K562 (cell line): ENCODE data around the gene MITF. TPM values are rescaled to one million over a fixed set of nuclear protein-coding genes. Genes with fewer than 3 reads are reported as not detected.

Source experiments
- ATAC-seq: fragments of 200-7000 bp; cut with Tn5 transposase; 3 replicates; pipeline ENCODE4 v1.9.1; 2020; ENCODE audit warnings: moderate library complexity
- BruUV-seq: library from RNA; stranded (reverse); fragments of 400-500 nt; replicated peaks from 2 replicates; lab custom pipeline; 2021; lab: Mats Ljungman, UMichigan
- CTCF ChIA-PET: fragments of 300-600 bp; formaldehyde crosslinking; extraction: SDS; loops from one replicate; lab custom pipeline; 2021; ENCODE audit warnings: low intra/inter-chr PET ratio; lab: Yijun Ruan, JAX
- POLR2A ChIA-PET: fragments of 300-600, 350-650 bp; sonication (Branson Sonifier 250); formaldehyde crosslinking; extraction: SDS; loops from one replicate; lab custom pipeline; 2021; ENCODE audit warnings: antibody characterized with exemption, inconsistent platforms; lab: Yijun Ruan, JAX
- DNase-seq, 4 experiments: peaks; one replicate each; pipeline versions ENCODE4 v3.0.0 to v3.0.0-alpha.2; 2011 to 2018; ENCODE audit warnings: low spot score in 3 of 4, mixed read lengths in 3 of 4; ENCODE audit errors: extremely low read depth in 1 of 4
- FAIRE-seq: peaks from 2 replicates; lab custom pipeline; 2011; peaks lifted over from hg19 to GRCh38; lab: Jason Lieb, UNC
- H2AFZ ChIP-seq: 2 replicates; pipeline ENCODE4 v1.6.0; 2011; ENCODE audit warnings: low read depth, low read length, control low read depth, inconsistent platforms
- H3K27ac ChIP-seq: fragments of 200-600 bp; 3 replicates; pipeline ENCODE4 v1.8.0; 2011; ENCODE audit warnings: low read depth, mild to moderate bottlenecking, control low read depth, inconsistent platforms, low read length, moderate library complexity, mixed read lengths; ENCODE audit errors: extremely low read depth
- H3K27me3 ChIP-seq, 2 experiments: fragments of 300-600 bp in 1 of 2; 2 replicates in 1 of 2; 3 replicates in 1 of 2; pipeline versions ENCODE4 v1.6.0 to v1.8.0; 2011; ENCODE audit warnings: inconsistent platforms in 2 of 2, low read length in 2 of 2, mild to moderate bottlenecking in 1 of 2, mixed read lengths in 1 of 2, moderate library complexity in 1 of 2; ENCODE audit not compliant: control insufficient read depth in 2 of 2, insufficient read depth in 2 of 2
- H3K36me3 ChIP-seq: fragments of 300-600 bp; 3 replicates; pipeline ENCODE4 v1.8.0; 2011; ENCODE audit warnings: mild to moderate bottlenecking, low read length, inconsistent platforms; ENCODE audit not compliant: control insufficient read depth, insufficient read depth
- H3K4me1 ChIP-seq, 2 experiments: fragments of 200-600 bp in 1 of 2; replicated peaks in 1 of 2; 2 replicates in 1 of 2; 3 replicates in 1 of 2; pipeline versions ENCODE4 v1.5.1 to v1.8.0; 2011; ENCODE audit warnings: inconsistent platforms in 2 of 2, low read length in 2 of 2, mild to moderate bottlenecking in 1 of 2, mixed read lengths in 1 of 2, moderate library complexity in 1 of 2; ENCODE audit not compliant: control insufficient read depth in 2 of 2, insufficient read depth in 2 of 2
- H3K4me2 ChIP-seq: 2 replicates; pipeline ENCODE4 v1.6.1; 2011; ENCODE audit warnings: low read length, control low read depth, inconsistent platforms, mixed read lengths; ENCODE audit not compliant: insufficient read depth
- H3K4me3 ChIP-seq: fragments of 200-600 bp; sonication (generic), shearing (Covaris generic); 2 replicates; pipeline ENCODE4 v1.5.1; 2016; ENCODE audit warnings: control low read depth, inconsistent platforms
- H3K79me2 ChIP-seq: fragments of 200-600 bp; 3 replicates; pipeline ENCODE4 v1.8.0; 2011; ENCODE audit warnings: low read length, inconsistent platforms; ENCODE audit not compliant: control insufficient read depth, insufficient read depth
- H3K9ac ChIP-seq, 2 experiments: 2 replicates each; pipeline versions ENCODE4 v1.6.0 to v1.6.1; 2011; ENCODE audit warnings: low read depth in 2 of 2, low read length in 2 of 2, control low read depth in 1 of 2, inconsistent platforms in 1 of 2, mild to moderate bottlenecking in 1 of 2, mixed read lengths in 1 of 2; ENCODE audit not compliant: insufficient read depth in 1 of 2
- H3K9me1 ChIP-seq: one replicate; pipeline ENCODE4 v1.6.0; 2011; ENCODE audit warnings: inconsistent platforms, mild to moderate bottlenecking, low read length, moderate library complexity; ENCODE audit not compliant: control insufficient read depth, insufficient read depth
- H3K9me3 ChIP-seq: replicated peaks from 2 replicates; pipeline ENCODE4 v1.5.1; 2011; ENCODE audit warnings: low read depth, low read length, inconsistent platforms; ENCODE audit not compliant: control insufficient read depth, insufficient read depth
- H4K20me1 ChIP-seq: replicated peaks from 2 replicates; pipeline ENCODE4 v1.6.1; 2011; ENCODE audit warnings: low read length, inconsistent platforms, mixed read lengths; ENCODE audit not compliant: control insufficient read depth, insufficient read depth
- BRD4 ChIP-seq: fragments of 200-600 bp; sonication (generic); IDR thresholded peaks from 2 replicates; pipeline ENCODE4 v1.6.1; 2017; ENCODE audit warnings: inconsistent platforms
- CEBPB ChIP-seq: fragments of 450-650 bp; IDR thresholded peaks from 2 replicates; pipeline ENCODE4 v1.6.1; 2016; ENCODE audit warnings: missing genetic modification characterization, missing compliant biosample characterization
- CTCFL ChIP-seq: IDR thresholded peaks from 2 replicates; pipeline ENCODE4 v1.6.1; 2011; ENCODE audit warnings: borderline replicate concordance, low read depth, mild to moderate bottlenecking, moderate library complexity, low read length; ENCODE audit not compliant: insufficient read depth, poor library complexity, severe bottlenecking
- HDAC1 ChIP-seq, 2 experiments: fragments of 450-650 bp; IDR thresholded peaks; 2 replicates each; pipeline ENCODE4 v1.6.1; 2016 to 2017; ENCODE audit warnings: inconsistent platforms in 1 of 2, mild to moderate bottlenecking in 1 of 2, moderate library complexity in 1 of 2
- HSF4 ChIP-seq: fragments of 250-450 bp; sonication (Bioruptor Pico); IDR thresholded peaks from 2 replicates; pipeline ENCODE4 v2.1.2; 2022; ENCODE audit warnings: mild to moderate bottlenecking, moderate library complexity, borderline replicate concordance
- PPARD ChIP-seq: fragments of 250-450 bp; sonication (Bioruptor Pico); IDR thresholded peaks from 2 replicates; pipeline ENCODE4 v1.8.0; 2022; ENCODE audit warnings: inconsistent platforms, mild to moderate bottlenecking, moderate library complexity
- ZBTB33 ChIP-seq: sonication (generic); formaldehyde crosslinking; IDR thresholded peaks from 2 replicates; pipeline ENCODE4 v1.8.1; 2023; ENCODE audit warnings: mild to moderate bottlenecking, missing genetic modification reagents
- ZNF224 ChIP-seq: sonication (generic); formaldehyde crosslinking; IDR thresholded peaks from 2 replicates; pipeline ENCODE4 v1.8.0; 2022; ENCODE audit warnings: mild to moderate bottlenecking, missing genetic modification reagents
- WGBS: fragments of 100-300 bp; shearing (Covaris generic); methylation state at CpG from one replicate; pipeline ENCODE4 v1.1.6; 2016; ENCODE audit warnings: low coverage, mixed read lengths; ENCODE audit not compliant: insufficient coverage; ENCODE audit errors: missing lambda C conversion rate; 5-methylcytosine and 5-hydroxymethylcytosine counted together
- in situ Hi-C: fragments of 300-500 bp; cut with MboI; formaldehyde crosslinking; loops from 4 replicates; pipeline ENCODE4 v1.15.0; 2018; ENCODE audit warnings: inconsistent platforms, mixed read lengths
- intact Hi-C: fragments of 100-400 bp; cut with micrococcal nuclease; formaldehyde crosslinking; loops from 2 replicates; pipeline ENCODE4 v1.14.2; 2022
- polyA plus RNA-seq, 8 experiments: library from polyadenylated mRNA; depleted of rRNA in 4 of 8; stranded (reverse) in 5 of 8; unstranded in 3 of 8; fragments of >200 nt; fragmentation: Nextera tagmentation in 2 of 8; fragmentation: Illumina TruSeq in 1 of 8; extraction: Ambion mirVana in 2 of 8; extraction: Trizol in 1 of 8; gene quantifications; 2 replicates each; pipeline versions ENCODE4 v1.2.1 to v1.2.3, GENCODE V29; 2011 to 2014; ENCODE audit warnings: inconsistent platforms in 1 of 8, missing spikeins in 1 of 8
- total RNA-seq, 7 experiments: library from RNA; depleted of rRNA in 6 of 7; stranded (reverse); fragments of >200 nt in 6 of 7; fragmentation: Illumina TruSeq in 2 of 7; extraction: Trizol in 2 of 7; gene quantifications; 2 replicates each; pipeline versions ENCODE4 v1.2.1 to v1.2.3, GENCODE V29; 2011 to 2021; ENCODE audit warnings: low replicate concordance in 1 of 7
- TF ChIP-seq, protein P1 (sequence below): fragments of 250-450 bp; sonication (Bioruptor Pico); IDR thresholded peaks from 2 replicates; pipeline ENCODE4 v1.5.0; 2022; ENCODE audit warnings: mild to moderate bottlenecking
- TF ChIP-seq, protein P2 (sequence below): fragments of 450-650 bp; conservative IDR thresholded peaks from 2 replicates; pipeline ENCODE4 v1.6.1; 2016; ENCODE audit warnings: missing genetic modification characterization, low read depth, mild to moderate bottlenecking, control low read depth, missing compliant biosample characterization

The MITF gene
- total and polyA plus RNA-seq, 9 of the 15 experiments (the other 6 are each of a cell fraction or from before 2014, with no cell fraction given) = 5.6 to 14.9 (median 11.1) TPM

DNA sequence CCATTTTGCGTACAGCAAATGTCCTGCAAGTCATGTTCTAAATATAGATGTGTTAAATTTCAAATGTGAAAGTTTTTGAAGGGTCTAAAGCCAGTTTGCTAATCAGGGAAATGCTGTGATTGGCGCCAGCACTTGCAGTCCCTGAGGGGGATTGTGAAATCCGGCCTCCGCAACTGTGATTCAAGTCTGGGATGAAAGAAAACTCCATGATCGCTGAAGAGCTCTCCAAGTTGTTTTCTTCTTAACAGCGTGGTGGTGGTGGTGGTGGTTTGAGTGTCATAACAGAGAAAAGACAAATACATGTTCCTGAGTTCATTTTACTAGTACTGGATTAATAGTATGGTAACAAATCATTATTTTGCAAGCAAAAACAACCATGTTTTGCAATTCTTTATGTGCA lies 51.8 kb downstream of the MITF start (continued):
- TF ChIP-seq HDAC1 (IDR thresholded peaks at IDR 0.05) = 0 out of 4 replicates have a peak, but pooled peaks of 1 of the 2 experiments have one; percentile 11
- TF ChIP-seq ZNF224 (CRISPR knock-in tag) = no peak
- peak; percentile 91 for TF ChIP-seq CEBPB (tag)

GRCh38 chr3:69791919-69792399 lies 52.7 kb downstream of the MITF start:
- ChIA-PET CTCF (interaction anchor here (1.0 to 1.2 kb wide), 3 partner anchors 101 to 121 kb away, joined by 3 to 9 read pairs (median 4); no protein-coding TSS in a partner anchor), POLR2A (interaction anchor here (0.7 to 1.5 kb wide), 6 partner anchors 16 to 703 kb away, joined by 3 to 6 read pairs (median 3); no protein-coding TSS in a partner anchor)
- peak overlapping the region; percentile 78; the same call in 2 of the 3 replicates for H3K27ac ChIP-seq
- H3K9me3 ChIP-seq = no peaks in the 10 kb centered on the region
- intact Hi-C loops = loop anchor here (1.0 to 5.0 kb wide), 4 partner anchors 50 to 156 kb away; no protein-coding TSS in a partner anchor
- in situ Hi-C loops = loop anchor here (5.0 kb wide), 1 partner anchor 95 kb away; no protein-coding TSS in a partner anchor
- peak; percentile 94 for FAIRE-seq
- H3K4me2 ChIP-seq = peak overlapping the region; percentile 58
- peaks cover 49% of the 10 kb centered on the region for H3K79me2 ChIP-seq
- peaks cover 6% of the 10 kb centered on the region; the same call in 2 of the 3 replicates for H3K36me3 ChIP-seq
- H2AFZ ChIP-seq = no peak overlapping the region
- H4K20me1 ChIP-seq = no peaks in the 10 kb centered on the region
- H3K4me3 ChIP-seq = no peak overlapping the region; the same call in 1 of the 2 replicates
- no peaks in the 10 kb centered on the region for H3K27me3 ChIP-seq
- ATAC-seq = peak; percentile 90
- H3K4me1 ChIP-seq = peaks cover 0 to 36% of the 10 kb centered on the region in 2 experiments; a peak in 3 of 5 replicates
- no peaks in the 10 kb centered on the region for H3K9me1 ChIP-seq
- no TSS peak for BruUV-seq
- 2% methylated on average over 3 of the region's 3 CpGs for WGBS
- peak overlapping the region in 1 of 2 experiments; percentile 40; a peak in 1 of 4 replicates for H3K9ac ChIP-seq
- DNase-seq = peak; percentile 40 to 81 (median 52)
- TF ChIP-seq CTCFL = no peak
- TF ChIP-seq, protein P1, sequence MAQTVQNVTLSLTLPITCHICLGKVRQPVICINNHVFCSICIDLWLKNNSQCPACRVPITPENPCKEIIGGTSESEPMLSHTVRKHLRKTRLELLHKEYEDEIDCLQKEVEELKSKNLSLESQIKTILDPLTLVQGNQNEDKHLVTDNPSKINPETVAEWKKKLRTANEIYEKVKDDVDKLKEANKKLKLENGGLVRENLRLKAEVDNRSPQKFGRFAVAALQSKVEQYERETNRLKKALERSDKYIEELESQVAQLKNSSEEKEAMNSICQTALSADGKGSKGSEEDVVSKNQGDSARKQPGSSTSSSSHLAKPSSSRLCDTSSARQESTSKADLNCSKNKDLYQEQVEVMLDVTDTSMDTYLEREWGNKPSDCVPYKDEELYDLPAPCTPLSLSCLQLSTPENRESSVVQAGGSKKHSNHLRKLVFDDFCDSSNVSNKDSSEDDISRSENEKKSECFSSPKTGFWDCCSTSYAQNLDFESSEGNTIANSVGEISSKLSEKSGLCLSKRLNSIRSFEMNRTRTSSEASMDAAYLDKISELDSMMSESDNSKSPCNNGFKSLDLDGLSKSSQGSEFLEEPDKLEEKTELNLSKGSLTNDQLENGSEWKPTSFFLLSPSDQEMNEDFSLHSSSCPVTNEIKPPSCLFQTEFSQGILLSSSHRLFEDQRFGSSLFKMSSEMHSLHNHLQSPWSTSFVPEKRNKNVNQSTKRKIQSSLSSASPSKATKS (CRISPR knock-in tag) = no peak
- TF ChIP-seq, protein P2, sequence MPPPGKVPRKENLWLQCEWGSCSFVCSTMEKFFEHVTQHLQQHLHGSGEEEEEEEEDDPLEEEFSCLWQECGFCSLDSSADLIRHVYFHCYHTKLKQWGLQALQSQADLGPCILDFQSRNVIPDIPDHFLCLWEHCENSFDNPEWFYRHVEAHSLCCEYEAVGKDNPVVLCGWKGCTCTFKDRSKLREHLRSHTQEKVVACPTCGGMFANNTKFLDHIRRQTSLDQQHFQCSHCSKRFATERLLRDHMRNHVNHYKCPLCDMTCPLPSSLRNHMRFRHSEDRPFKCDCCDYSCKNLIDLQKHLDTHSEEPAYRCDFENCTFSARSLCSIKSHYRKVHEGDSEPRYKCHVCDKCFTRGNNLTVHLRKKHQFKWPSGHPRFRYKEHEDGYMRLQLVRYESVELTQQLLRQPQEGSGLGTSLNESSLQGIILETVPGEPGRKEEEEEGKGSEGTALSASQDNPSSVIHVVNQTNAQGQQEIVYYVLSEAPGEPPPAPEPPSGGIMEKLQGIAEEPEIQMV (tag) = no peak
- no peak for TF ChIP-seq ZBTB33 (CRISPR knock-in tag)
- TF ChIP-seq BRD4 = no peak
- no peak for TF ChIP-seq PPARD (CRISPR knock-in tag)
- no peak for TF ChIP-seq HSF4 (CRISPR knock-in tag)
